H1 (cell line): ENCODE measurements around the gene LMO4. TPM values are rescaled to one million over a fixed set of nuclear protein-coding genes. Genes with fewer than 3 reads are reported as not detected.

Experiments used
- CTCF ChIA-PET: fragments of 300-600 bp; sonication (Branson Sonifier 250); formaldehyde crosslinking; loops from one replicate; lab custom pipeline; 2021; ENCODE audit not compliant: partially characterized antibody; lab: Charles Lee
- POLR2A ChIA-PET: fragments of 300-600 bp; sonication (Branson Sonifier 250); formaldehyde crosslinking; loops from one replicate; lab custom pipeline; 2021; ENCODE audit warnings: inconsistent platforms; ENCODE audit not compliant: partially characterized antibody; lab: Charles Lee
- DNase-seq, 2 experiments: peaks; one replicate each; pipeline versions ENCODE4 v3.0.0 to v3.0.0-alpha.2; 2010 to 2022; ENCODE audit warnings: low spot score in 2 of 2, low read depth in 1 of 2, mixed read lengths in 1 of 2
- FAIRE-seq: peaks from 2 replicates; lab custom pipeline; 2011; peaks lifted over from hg19 to GRCh38; lab: Jason Lieb, UNC
- H2AFZ ChIP-seq: 2 replicates; pipeline ENCODE4 v1.8.1; 2012; ENCODE audit warnings: low read length, inconsistent platforms
- H2AK5ac ChIP-seq: 2 replicates; pipeline ENCODE4 v1.6.1; 2013; ENCODE audit warnings: low read depth, low read length
- H2BK120ac ChIP-seq: replicated peaks from 2 replicates; pipeline ENCODE3; 2013; ENCODE audit warnings: low read depth, low read length, inconsistent platforms
- H2BK12ac ChIP-seq: 2 replicates; pipeline ENCODE4 v1.6.1; 2013; ENCODE audit warnings: low read depth, low read length
- H2BK15ac ChIP-seq: 2 replicates; pipeline ENCODE4 v1.6.1; 2013; ENCODE audit warnings: low read length
- H2BK20ac ChIP-seq: 2 replicates; pipeline ENCODE4 v1.6.1; 2013; ENCODE audit warnings: low read length
- H2BK5ac ChIP-seq: 2 replicates; pipeline ENCODE4 v1.6.1; 2013; ENCODE audit warnings: low read depth, low read length
- H3K14ac ChIP-seq: 2 replicates; pipeline ENCODE4 v1.6.1; 2013; ENCODE audit warnings: inconsistent platforms; ENCODE audit not compliant: insufficient read length
- H3K18ac ChIP-seq: 2 replicates; pipeline ENCODE4 v1.6.1; 2013; ENCODE audit warnings: low read length; ENCODE audit errors: extremely low read depth
- H3K23ac ChIP-seq: 2 replicates; pipeline ENCODE4 v1.6.1; 2013; ENCODE audit warnings: inconsistent platforms; ENCODE audit not compliant: insufficient read length
- H3K23me2 ChIP-seq: 2 replicates; pipeline ENCODE4 v1.6.1; 2013; ENCODE audit warnings: low read depth, low read length
- H3K27ac ChIP-seq: 2 replicates; pipeline ENCODE4 v1.6.1; 2011; ENCODE audit warnings: low read depth, low read length, inconsistent platforms
- H3K27me3 ChIP-seq, 4 experiments: replicated peaks in 1 of 4; 1 replicate in 1 of 4; 2 replicates in 3 of 4; pipeline versions ENCODE4 v1.6.1 to v1.8.1; 2011 to 2013; ENCODE audit warnings: low read length in 3 of 4, mild to moderate bottlenecking in 3 of 4, inconsistent platforms in 2 of 4, mixed read lengths in 2 of 4, moderate library complexity in 1 of 4; ENCODE audit not compliant: control insufficient read depth in 3 of 4, insufficient read depth in 3 of 4; ENCODE audit errors: extremely low read depth in 1 of 4
- H3K36me3 ChIP-seq, 4 experiments: 2 replicates each; pipeline versions ENCODE4 v1.6.1 to v1.8.1; 2011 to 2013; ENCODE audit warnings: mild to moderate bottlenecking in 4 of 4, low read length in 3 of 4, moderate library complexity in 2 of 4, control low read depth in 1 of 4, inconsistent platforms in 1 of 4; ENCODE audit not compliant: insufficient read depth in 4 of 4, control insufficient read depth in 2 of 4
- H3K4ac ChIP-seq: replicated peaks from 2 replicates; pipeline ENCODE3; 2013; ENCODE audit warnings: low read length, low read depth, mixed read lengths, inconsistent platforms; ENCODE audit not compliant: insufficient read length
- H3K4me1 ChIP-seq, 4 experiments: replicated peaks in 1 of 4; 1 replicate in 1 of 4; 2 replicates in 3 of 4; pipeline versions ENCODE4 v1.6.1 to v1.8.1; 2011 to 2013; ENCODE audit warnings: low read length in 3 of 4, inconsistent platforms in 2 of 4, mixed read lengths in 1 of 4; ENCODE audit not compliant: insufficient read depth in 4 of 4, control insufficient read depth in 3 of 4
- H3K4me2 ChIP-seq, 2 experiments: 2 replicates each; pipeline versions ENCODE4 v1.6.1 to v1.8.1; 2011 to 2013; ENCODE audit warnings: low read depth in 2 of 2, low read length in 2 of 2, control low read depth in 1 of 2, inconsistent platforms in 1 of 2, mild to moderate bottlenecking in 1 of 2; ENCODE audit not compliant: insufficient read depth in 1 of 2
- H3K4me3 ChIP-seq, 4 experiments: fragments of 200-600, 300-600 bp in 1 of 4; sonication (generic), shearing (Covaris generic), sonication (Bioruptor Twin) in 1 of 4; 2 replicates each; pipeline versions ENCODE4 v1.5.1 to v1.8.1; 2011 to 2016; ENCODE audit warnings: low read length in 4 of 4, low read depth in 3 of 4, control low read depth in 2 of 4, inconsistent platforms in 2 of 4, mild to moderate bottlenecking in 2 of 4, mixed read lengths in 1 of 4, moderate library complexity in 1 of 4; ENCODE audit not compliant: insufficient read depth in 2 of 4; ENCODE audit errors: extremely low read depth in 1 of 4
- H3K56ac ChIP-seq: replicated peaks from 2 replicates; pipeline ENCODE3; 2013; ENCODE audit warnings: low read depth, mild to moderate bottlenecking, mixed read lengths, low read length, inconsistent platforms; ENCODE audit not compliant: insufficient read length
- H3K79me1 ChIP-seq: 2 replicates; pipeline ENCODE4 v1.6.1; 2013; ENCODE audit warnings: low read depth, low read length, control low read depth
- H3K79me2 ChIP-seq, 2 experiments: 2 replicates each; pipeline versions ENCODE4 v1.6.1 to v1.8.1; 2012 to 2013; ENCODE audit warnings: low read length in 2 of 2, mild to moderate bottlenecking in 2 of 2, inconsistent platforms in 1 of 2; ENCODE audit not compliant: insufficient read depth in 2 of 2, control insufficient read depth in 1 of 2
- H3K9ac ChIP-seq, 4 experiments: replicated peaks in 1 of 4; 1 replicate in 1 of 4; 2 replicates in 3 of 4; pipeline versions ENCODE4 v1.6.1 to v1.8.1; 2011 to 2013; ENCODE audit warnings: low read depth in 3 of 4, low read length in 3 of 4, control low read depth in 2 of 4, mild to moderate bottlenecking in 2 of 4, moderate library complexity in 2 of 4, inconsistent platforms in 1 of 4; ENCODE audit errors: extremely low read depth in 1 of 4
- H3K9me3 ChIP-seq, 2 experiments: 2 replicates each; pipeline versions ENCODE4 v1.6.1 to v1.8.1; 2012 to 2013; ENCODE audit warnings: mild to moderate bottlenecking in 2 of 2, moderate library complexity in 2 of 2, control low read depth in 1 of 2, inconsistent platforms in 1 of 2, low read depth in 1 of 2, low read length in 1 of 2, mixed read lengths in 1 of 2; ENCODE audit not compliant: insufficient read depth in 2 of 2
- H4K20me1 ChIP-seq, 2 experiments: replicated peaks in 1 of 2; 2 replicates each; pipeline versions ENCODE3 to v1.8.1; 2011 to 2013; ENCODE audit warnings: inconsistent platforms in 2 of 2, low read length in 2 of 2, mild to moderate bottlenecking in 1 of 2; ENCODE audit not compliant: insufficient read depth in 2 of 2, control insufficient read depth in 1 of 2
- H4K5ac ChIP-seq: 2 replicates; pipeline ENCODE4 v1.6.1; 2013; ENCODE audit warnings: low read length, low read depth, mixed read lengths, inconsistent platforms; ENCODE audit not compliant: insufficient read length
- H4K8ac ChIP-seq: 2 replicates; pipeline ENCODE4 v1.8.0; 2013; ENCODE audit warnings: mild to moderate bottlenecking, moderate library complexity, low read length, inconsistent platforms; ENCODE audit not compliant: insufficient read depth; ENCODE audit errors: extremely low read depth
- H4K91ac ChIP-seq: replicated peaks from 2 replicates; pipeline ENCODE3; 2013; ENCODE audit warnings: low read length, mixed read lengths, inconsistent platforms; ENCODE audit not compliant: insufficient read length
- BCL11A ChIP-seq, 2 experiments: IDR thresholded peaks; one replicate each; pipeline ENCODE4 v1.6.1; 2011; ENCODE audit warnings: low read depth in 2 of 2, low read length in 2 of 2, mild to moderate bottlenecking in 2 of 2
- KDM1A ChIP-seq: fragments of 200-600, 300-600 bp; sonication (generic); IDR thresholded peaks from 2 replicates; pipeline ENCODE4 v1.7.1; 2016; ENCODE audit warnings: mild to moderate bottlenecking, low read length, borderline replicate concordance
- POLR2AphosphoS5 ChIP-seq: IDR thresholded peaks from 2 replicates; pipeline ENCODE4 v1.6.1; 2011; ENCODE audit warnings: low read depth, low read length
- POU5F1 ChIP-seq: IDR thresholded peaks from 2 replicates; pipeline ENCODE4 v1.6.1; 2011; ENCODE audit warnings: low read depth, mild to moderate bottlenecking, low read length, moderate library complexity
- SIRT6 ChIP-seq: IDR thresholded peaks from one replicate; pipeline ENCODE4 v1.7.1; 2012; ENCODE audit warnings: low read length, inconsistent platforms
- SP1 ChIP-seq: IDR thresholded peaks from 2 replicates; pipeline ENCODE4 v1.6.1; 2011; ENCODE audit warnings: low read depth, low read length
- TEAD4 ChIP-seq: IDR thresholded peaks from 2 replicates; pipeline ENCODE4 v1.6.1; 2012; ENCODE audit warnings: low read depth, low read length, inconsistent platforms, mixed read lengths
- YY1 ChIP-seq: IDR thresholded peaks from 2 replicates; pipeline ENCODE4 v1.6.1; 2011; ENCODE audit warnings: low read depth, mild to moderate bottlenecking, low read length
- WGBS, 2 experiments: shearing (Covaris generic) in 1 of 2; methylation state at CpG; one replicate each; pipeline versions ENCODE4 v1.1.6 to v1.1.7; 2013 to 2015; ENCODE audit warnings: low lambda C conversion rate in 2 of 2, mixed read lengths in 2 of 2, inconsistent platforms in 1 of 2, low coverage in 1 of 2, missing lambda C conversion rate in 1 of 2; ENCODE audit not compliant: insufficient replicate concordance in 2 of 2, insufficient coverage in 1 of 2, insufficient read length in 1 of 2; ENCODE audit errors: extremely low coverage in 1 of 2, missing lambda C conversion rate in 1 of 2; 5-methylcytosine and 5-hydroxymethylcytosine counted together
- polyA plus RNA-seq, 7 experiments: library from polyadenylated mRNA; depleted of rRNA in 3 of 7; stranded (reverse) in 5 of 7; unstranded in 2 of 7; fragments of >200 nt in 5 of 7; fragments of 200-250 nt in 2 of 7; gene quantifications; 1 replicate in 5 of 7; 2 replicates in 1 of 7; 4 replicates in 1 of 7; pipeline versions ENCODE4 v1.2.1 to v1.2.3, GENCODE V29; 2011 to 2013; ENCODE audit warnings: missing spikeins in 2 of 7, mixed read lengths in 2 of 7
- total RNA-seq: library from RNA; stranded (reverse); fragmentation: NEBNext Ultra II Directional; extraction: Animal tissue kit (Norgen Biotek cat#: 25700); gene quantifications from 2 replicates; pipeline ENCODE4 v1.2.1, GENCODE V29; 2021
- TF ChIP-seq, protein P1 (sequence below): IDR thresholded peaks from 2 replicates; pipeline ENCODE4 v1.6.1; 2012; ENCODE audit warnings: low read length, inconsistent platforms

LMO4 gene
- total and polyA plus RNA-seq, 2 of the 8 experiments (the other 6 are each of a cell fraction or from before 2014, with no cell fraction given), result 71.7 to 98.7 TPM

DNA sequence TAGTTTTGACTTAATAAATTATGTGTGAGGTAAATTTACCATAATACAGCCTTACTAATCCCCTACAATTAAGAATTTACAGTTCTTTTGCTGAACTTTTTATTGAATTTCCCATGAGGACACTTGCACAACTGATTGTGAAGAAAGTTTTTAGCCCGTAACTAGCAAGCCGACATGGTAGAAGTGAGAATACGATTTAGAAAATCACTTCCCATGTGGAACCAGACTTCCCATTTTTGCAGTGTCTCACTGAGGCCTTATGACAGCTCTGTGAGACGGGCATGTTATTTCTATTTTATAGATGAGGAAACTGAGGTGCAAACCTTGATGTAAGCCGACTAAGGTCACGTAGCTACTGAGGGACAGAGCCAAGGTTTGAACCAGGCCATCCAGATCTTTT, 32.5 kb upstream of the LMO4 start:
- H3K9me3 ChIP-seq, result no peaks in the 10 kb centered on the region
- TF ChIP-seq BCL11A (IDR thresholded peaks at IDR 0.05; ENCODE audit: low read depth in 2 of 2, low read length in 2 of 2) (no peak), POU5F1 (no peak), SIRT6 (no peak), TEAD4 (no peak), POLR2AphosphoS5 (no peak), YY1 (no peak), SP1 (no peak), KDM1A (no peak)
- TF ChIP-seq, protein P1, sequence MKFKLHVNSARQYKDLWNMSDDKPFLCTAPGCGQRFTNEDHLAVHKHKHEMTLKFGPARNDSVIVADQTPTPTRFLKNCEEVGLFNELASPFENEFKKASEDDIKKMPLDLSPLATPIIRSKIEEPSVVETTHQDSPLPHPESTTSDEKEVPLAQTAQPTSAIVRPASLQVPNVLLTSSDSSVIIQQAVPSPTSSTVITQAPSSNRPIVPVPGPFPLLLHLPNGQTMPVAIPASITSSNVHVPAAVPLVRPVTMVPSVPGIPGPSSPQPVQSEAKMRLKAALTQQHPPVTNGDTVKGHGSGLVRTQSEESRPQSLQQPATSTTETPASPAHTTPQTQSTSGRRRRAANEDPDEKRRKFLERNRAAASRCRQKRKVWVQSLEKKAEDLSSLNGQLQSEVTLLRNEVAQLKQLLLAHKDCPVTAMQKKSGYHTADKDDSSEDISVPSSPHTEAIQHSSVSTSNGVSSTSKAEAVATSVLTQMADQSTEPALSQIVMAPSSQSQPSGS, result no peak
- TF ChIP-seq, all 59 proteins: peak for 0
- no peak overlapping the region for H2BK20ac ChIP-seq
- no peak overlapping the region for H3K14ac ChIP-seq
- no peak overlapping the region for H3K4ac ChIP-seq
- H2AFZ ChIP-seq, result no peak overlapping the region
- H2BK12ac ChIP-seq, result no peak overlapping the region
- no peak for DNase-seq
- ChIA-PET POLR2A (no interaction called here), CTCF (interaction anchor here (0.9 to 1.0 kb wide), 4 partner anchors 9 to 656 kb away, joined by 3 to 4 read pairs (median 4); no protein-coding TSS in a partner anchor)
- no peak overlapping the region for H4K5ac ChIP-seq
- no peak overlapping the region for H2BK15ac ChIP-seq
- no peaks in the 10 kb centered on the region for H3K36me3 ChIP-seq
- H3K27ac ChIP-seq, result no peak overlapping the region
- no peaks in the 10 kb centered on the region for H3K23me2 ChIP-seq
- H3K4me3 ChIP-seq, result no peak overlapping the region
- no peaks in the 10 kb centered on the region for H4K20me1 ChIP-seq
- no peak overlapping the region for H2AK5ac ChIP-seq
- no peak overlapping the region for H3K23ac ChIP-seq
- H3K4me1 ChIP-seq, result peaks cover 0 to 6% (median 2%) of the 10 kb centered on the region in 4 experiments; a peak in 2 of 7 replicates
- H3K9ac ChIP-seq, result no peak overlapping the region
- no peak overlapping the region for H3K56ac ChIP-seq
- FAIRE-seq, result no peak
- WGBS, 2 experiments, result 93% methylated on average over 6 of the region's 6 CpGs; no CpG with 5 or more reads in 1 of the 2 experiments
- H3K79me2 ChIP-seq, result no peaks in the 10 kb centered on the region
- H3K79me1 ChIP-seq, result no peaks in the 10 kb centered on the region
- no peak overlapping the region for H3K18ac ChIP-seq
- no peak overlapping the region for H4K91ac ChIP-seq
- no peak overlapping the region for H2BK120ac ChIP-seq
- H4K8ac ChIP-seq, result no peak overlapping the region
- H3K27me3 ChIP-seq, result no peaks in the 10 kb centered on the region
- no peak overlapping the region for H3K4me2 ChIP-seq
- no peak overlapping the region for H2BK5ac ChIP-seq
